ENCODE results near the gene PPP2R2B. TPM values are rescaled to one million over a fixed set of nuclear protein-coding genes. Genes with fewer than 3 reads are reported as not detected.

The PPP2R2B gene
- total RNA-seq, 1 experiment from 2014 or later, result not detected

DNA sequence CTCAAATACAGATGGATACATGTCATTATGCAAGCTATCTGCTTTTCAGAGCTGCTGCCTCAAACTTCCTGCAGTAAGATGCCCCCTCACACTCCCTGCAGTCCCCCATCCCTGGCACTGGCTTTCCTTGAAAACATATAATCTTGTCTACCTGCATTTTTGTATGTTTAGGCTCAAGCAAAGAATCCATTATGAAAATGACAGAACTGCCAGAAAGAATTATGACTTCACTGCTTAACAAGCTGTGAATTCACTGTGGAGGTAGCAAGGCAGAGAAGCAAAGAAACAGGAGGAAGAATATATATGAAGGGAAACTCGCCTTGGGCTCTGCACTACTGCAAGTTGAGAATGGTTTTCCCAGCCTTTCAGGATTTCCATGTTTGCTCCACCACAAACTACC is 39.4 kb upstream of the PPP2R2B start:
- Histone ChIP-seq H3K9me2 (ENCODE audit: insufficient read depth) (no peaks in the 10 kb centered on the region), H3K27me3 (ENCODE audit: insufficient read depth, low read length) (peaks cover 10% of the 10 kb centered on the region; the same call in 1 of the 2 replicates), H3K9ac (ENCODE audit: low read length) (no peak overlapping the region), H3K4me1 (ENCODE audit: control insufficient read depth in 1 of 2, insufficient read depth in 2 of 2, low read length in 2 of 2) (no peaks in the 10 kb centered on the region), H4K20me1 (ENCODE audit: insufficient read depth) (no peaks in the 10 kb centered on the region), H3K79me2 (ENCODE audit: insufficient read depth, low read length) (no peaks in the 10 kb centered on the region), H2AFZ (ENCODE audit: low read depth, low read length, poor library complexity, severe bottlenecking) (no peak overlapping the region), H3K9me3 (ENCODE audit: control insufficient read depth in 1 of 2, insufficient read depth in 1 of 2, low read depth in 1 of 2, low read length in 2 of 2) (no peaks in the 10 kb centered on the region), H3K27ac (ENCODE audit: low read depth, low read length) (no peak overlapping the region), H3K4me3 (replicated peaks in 1 of 2; ENCODE audit: low read depth in 1 of 2, low read length in 2 of 2) (no peak overlapping the region), H3K4me2 (ENCODE audit: low read length) (no peak overlapping the region), H3K36me3 (ENCODE audit: control insufficient read depth in 1 of 2, insufficient read depth in 2 of 2, low read length in 2 of 2) (no peaks in the 10 kb centered on the region)
- no peak for TF ChIP-seq SRF (IDR thresholded peaks at IDR 0.05; ENCODE audit: low read depth)
- TF ChIP-seq YY1 (IDR thresholded peaks at IDR 0.05; ENCODE audit: extremely low read depth, insufficient replicate concordance, low read depth, low read length), result no peak
- TF ChIP-seq SIN3A (IDR thresholded peaks at IDR 0.05; ENCODE audit: low read depth), result no peak
- TF ChIP-seq CBX3 (IDR thresholded peaks at IDR 0.05; ENCODE audit: low read depth), result no peak
- TF ChIP-seq SP1 (IDR thresholded peaks at IDR 0.05; ENCODE audit: low read depth), result no peak
- no peak for TF ChIP-seq CEBPB (IDR thresholded peaks at IDR 0.05; ENCODE audit: low read depth)
- TF ChIP-seq, protein P1, sequence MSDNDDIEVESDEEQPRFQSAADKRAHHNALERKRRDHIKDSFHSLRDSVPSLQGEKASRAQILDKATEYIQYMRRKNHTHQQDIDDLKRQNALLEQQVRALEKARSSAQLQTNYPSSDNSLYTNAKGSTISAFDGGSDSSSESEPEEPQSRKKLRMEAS (IDR thresholded peaks at IDR 0.05), result no peak
- ChIA-PET CTCF (no interaction called here), POLR2A (no interaction called here), RAD21 (ENCODE audit: low non-redundant PET in 1 of 2, low total read pairs in 2 of 2, uncharacterized antibody in 2 of 2, unreplicated experiment in 2 of 2) (no interaction called here)
- BruUV-seq (replicated peaks), result no TSS peak
- ATAC-seq (no peak), DNase-seq (ENCODE audit: low read depth, low spot score) (no peak)
- intact Hi-C loops (cut with micrococcal nuclease), result no loop called here

DNA sequence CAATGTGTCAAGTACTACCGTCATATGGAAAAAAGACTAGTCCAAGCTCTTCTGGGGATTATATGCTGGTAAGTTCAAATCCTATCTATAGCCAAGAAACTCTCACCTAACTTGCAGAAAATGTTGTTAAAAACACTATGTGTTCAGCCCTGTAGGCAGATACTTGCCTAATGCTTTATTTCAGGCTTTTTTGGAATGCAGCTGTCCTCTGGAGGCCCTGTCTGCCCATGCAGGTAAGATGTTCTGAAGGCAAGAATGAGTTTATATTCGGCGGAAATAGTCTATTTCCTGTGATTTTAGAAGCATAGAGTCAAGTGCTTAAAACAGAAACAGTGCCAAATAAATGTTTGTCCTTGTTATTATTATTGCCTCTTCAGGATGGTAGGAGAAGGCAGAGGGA is 34.3 kb upstream of the PPP2R2B start:
- no peak overlapping the region for H3K4me2 ChIP-seq (ENCODE audit: low read length)
- H3K79me2 ChIP-seq (ENCODE audit: insufficient read depth, low read length), result no peaks in the 10 kb centered on the region
- no peaks in the 10 kb centered on the region for H3K4me1 ChIP-seq (ENCODE audit: control insufficient read depth in 1 of 2, insufficient read depth in 2 of 2, low read length in 2 of 2)
- H3K36me3 ChIP-seq (ENCODE audit: control insufficient read depth in 1 of 2, insufficient read depth in 2 of 2, low read length in 2 of 2), result no peaks in the 10 kb centered on the region
- ChIA-PET RAD21 (ENCODE audit: low non-redundant PET in 1 of 2, low total read pairs in 2 of 2, uncharacterized antibody in 2 of 2, unreplicated experiment in 2 of 2) (no interaction called here), CTCF (no interaction called here), POLR2A (no interaction called here)
- intact Hi-C loops (cut with micrococcal nuclease), result no loop called here
- H3K9ac ChIP-seq (ENCODE audit: low read length), result no peak overlapping the region
- no peak overlapping the region for H2AFZ ChIP-seq (ENCODE audit: low read depth, low read length, poor library complexity, severe bottlenecking)
- no peaks in the 10 kb centered on the region for H3K9me3 ChIP-seq (ENCODE audit: control insufficient read depth in 1 of 2, insufficient read depth in 1 of 2, low read depth in 1 of 2, low read length in 2 of 2)
- H3K27ac ChIP-seq (ENCODE audit: low read depth, low read length), result no peak overlapping the region
- H4K20me1 ChIP-seq (ENCODE audit: insufficient read depth), result no peaks in the 10 kb centered on the region
- no peak for ATAC-seq
- TF ChIP-seq ZFX (IDR thresholded peaks at IDR 0.05), result no peak
- TF ChIP-seq CBX3 (IDR thresholded peaks at IDR 0.05; ENCODE audit: low read depth), result no peak
- TF ChIP-seq, protein P2, sequence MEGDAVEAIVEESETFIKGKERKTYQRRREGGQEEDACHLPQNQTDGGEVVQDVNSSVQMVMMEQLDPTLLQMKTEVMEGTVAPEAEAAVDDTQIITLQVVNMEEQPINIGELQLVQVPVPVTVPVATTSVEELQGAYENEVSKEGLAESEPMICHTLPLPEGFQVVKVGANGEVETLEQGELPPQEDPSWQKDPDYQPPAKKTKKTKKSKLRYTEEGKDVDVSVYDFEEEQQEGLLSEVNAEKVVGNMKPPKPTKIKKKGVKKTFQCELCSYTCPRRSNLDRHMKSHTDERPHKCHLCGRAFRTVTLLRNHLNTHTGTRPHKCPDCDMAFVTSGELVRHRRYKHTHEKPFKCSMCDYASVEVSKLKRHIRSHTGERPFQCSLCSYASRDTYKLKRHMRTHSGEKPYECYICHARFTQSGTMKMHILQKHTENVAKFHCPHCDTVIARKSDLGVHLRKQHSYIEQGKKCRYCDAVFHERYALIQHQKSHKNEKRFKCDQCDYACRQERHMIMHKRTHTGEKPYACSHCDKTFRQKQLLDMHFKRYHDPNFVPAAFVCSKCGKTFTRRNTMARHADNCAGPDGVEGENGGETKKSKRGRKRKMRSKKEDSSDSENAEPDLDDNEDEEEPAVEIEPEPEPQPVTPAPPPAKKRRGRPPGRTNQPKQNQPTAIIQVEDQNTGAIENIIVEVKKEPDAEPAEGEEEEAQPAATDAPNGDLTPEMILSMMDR (IDR thresholded peaks at IDR 0.05 in 2 of 3, conservative IDR thresholded peaks at IDR 0.05 in 1 of 3; ENCODE audit: borderline replicate concordance in 1 of 3, insufficient read depth in 1 of 3, low read depth in 2 of 3, low read length in 2 of 3), result no peak
- no peak overlapping the region for H3K4me3 ChIP-seq (replicated peaks in 1 of 2; ENCODE audit: low read depth in 1 of 2, low read length in 2 of 2)
- no peak for DNase-seq (ENCODE audit: low read depth, low spot score)
- H3K9me2 ChIP-seq (ENCODE audit: insufficient read depth), result no peaks in the 10 kb centered on the region
- H3K27me3 ChIP-seq (ENCODE audit: insufficient read depth, low read length), result no peaks in the 10 kb centered on the region; the same call in 1 of the 2 replicates
- BruUV-seq (replicated peaks), result no TSS peak
